Stimulated activated naive CD8-positive, alpha-beta T cell treated with anti-CD3 and anti-CD28 coated beads, Interleukin-15, amount 100 ng/mL, for 72 hours (primary cell): ENCODE data around the gene ANKRD26.

Source experiments
- ATAC-seq: fragments of 150-1000 bp; cut with Tn5 transposase; 2 replicates; pipeline ENCODE4 v1.10.0; 2021; ENCODE audit warnings: mild to moderate bottlenecking, moderate library complexity
- DNase-seq, 2 donors: peaks; one replicate each; pipeline ENCODE4 v3.0.0; 2021 to 2022
- H3K27ac Mint-ChIP-seq, 2 donors: one replicate each; pipeline ENCODE4 v1.8.0; 2022; ENCODE audit warnings: mild to moderate bottlenecking in 2 of 2, mixed read lengths in 2 of 2, moderate library complexity in 2 of 2
- H3K27me3 Mint-ChIP-seq: one replicate; pipeline ENCODE4 v1.8.0; 2022; ENCODE audit warnings: mixed read lengths
- H3K4me1 Mint-ChIP-seq: one replicate; pipeline ENCODE4 v1.8.0; 2022; ENCODE audit warnings: mild to moderate bottlenecking, mixed read lengths
- H3K4me3 Mint-ChIP-seq, 2 donors: one replicate each; pipeline ENCODE4 v1.8.0; 2022; ENCODE audit warnings: mild to moderate bottlenecking in 2 of 2, mixed read lengths in 2 of 2, moderate library complexity in 1 of 2
- H3K9me3 Mint-ChIP-seq, 2 donors: one replicate each; pipeline ENCODE4 v1.8.0; 2022; ENCODE audit warnings: mixed read lengths in 2 of 2

The ANKRD26 gene

GRCh38 chr10:26969145-26969926, 131.0 kb downstream of the ANKRD26 start:
- H3K4me3 Mint-ChIP-seq, result peak overlapping the region; percentile 42 to 46
- peaks cover 33% of the 10 kb centered on the region for H3K4me1 Mint-ChIP-seq
- ATAC-seq (peak; percentile 96), DNase-seq (peak; percentile 26 to 31)
- H3K27me3 Mint-ChIP-seq, result no peaks in the 10 kb centered on the region
- peak overlapping the region; percentile 69 to 85 for H3K27ac Mint-ChIP-seq
- H3K9me3 Mint-ChIP-seq, result no peaks in the 10 kb centered on the region

- DNase-seq, result no peak
- peaks cover 6% of the 10 kb centered on the region for H3K4me1 Mint-ChIP-seq
- no peak for ATAC-seq
- H3K4me3 Mint-ChIP-seq, result no peak overlapping the region
- H3K27ac Mint-ChIP-seq, result no peak overlapping the region
- no peaks in the 10 kb centered on the region for H3K9me3 Mint-ChIP-seq
- no peaks in the 10 kb centered on the region for H3K27me3 Mint-ChIP-seq
Measured at GRCh38 chr10:26962835-26963234, 137.5 kb downstream of the ANKRD26 start.

DNA sequence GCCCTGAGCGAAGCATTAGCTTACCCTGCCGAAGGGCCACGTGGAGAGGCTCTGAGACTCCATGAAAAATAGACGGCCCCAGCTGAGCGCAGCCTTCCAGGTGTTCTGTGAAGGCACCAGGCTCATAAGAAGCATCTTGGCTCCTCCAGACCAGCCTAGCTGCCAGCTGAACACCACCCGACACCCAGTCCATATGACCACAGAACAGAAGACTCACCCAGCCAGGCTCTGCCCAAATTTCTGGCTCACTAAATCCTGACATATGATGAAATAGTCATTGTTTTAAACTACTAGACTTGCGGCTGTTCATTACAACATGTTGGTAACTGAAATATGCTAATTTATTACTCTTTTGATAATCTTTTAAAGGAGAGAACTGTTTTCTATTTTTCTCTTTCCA, 140.0 kb downstream of the ANKRD26 start:
- H3K27ac Mint-ChIP-seq, result no peak overlapping the region
- DNase-seq (no peak), ATAC-seq (no peak)
- H3K4me1 Mint-ChIP-seq, result no peaks in the 10 kb centered on the region
- no peak overlapping the region for H3K4me3 Mint-ChIP-seq
- no peaks in the 10 kb centered on the region for H3K27me3 Mint-ChIP-seq
- no peaks in the 10 kb centered on the region for H3K9me3 Mint-ChIP-seq

DNA sequence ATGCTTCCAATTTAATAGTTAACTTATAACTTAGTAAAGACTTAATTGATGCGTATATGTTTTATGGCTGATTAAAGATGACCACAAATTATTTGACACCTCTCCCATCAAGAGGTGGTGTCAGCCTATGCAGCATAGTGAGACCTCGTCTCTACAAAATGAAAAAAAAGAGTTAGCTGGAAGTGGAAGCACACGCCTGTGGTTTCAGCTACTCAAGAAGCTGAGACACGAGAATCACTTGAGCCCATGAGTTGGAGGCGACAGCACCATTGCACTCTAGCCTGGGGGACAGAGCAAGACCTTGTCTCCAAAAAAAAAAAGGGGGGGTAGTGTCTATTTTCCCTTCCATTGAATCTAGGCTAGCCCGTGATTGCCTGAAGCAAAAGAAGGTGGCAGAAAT, 140.5 kb downstream of the ANKRD26 start:
- DNase-seq, result no peak
- Mint-ChIP-seq H3K9me3 (no peaks in the 10 kb centered on the region), H3K27ac (no peak overlapping the region), H3K27me3 (no peaks in the 10 kb centered on the region), H3K4me1 (no peaks in the 10 kb centered on the region), H3K4me3 (no peak overlapping the region)
- no peak for ATAC-seq
